NCI-H524 (cell line): Measurements from ENCODE around the gene TIMM23.
"Not testable (repeated sequence)": the region's sequence is repeated elsewhere in the genome, so short reads cannot be mapped to it uniquely, and the experiment has no call there.

Source experiments
- DNase-seq, 2 experiments: peaks; one replicate each; lab custom pipeline; 2025; lab: John Stamatoyannopoulos, UW

TIMM23 gene

DNA sequence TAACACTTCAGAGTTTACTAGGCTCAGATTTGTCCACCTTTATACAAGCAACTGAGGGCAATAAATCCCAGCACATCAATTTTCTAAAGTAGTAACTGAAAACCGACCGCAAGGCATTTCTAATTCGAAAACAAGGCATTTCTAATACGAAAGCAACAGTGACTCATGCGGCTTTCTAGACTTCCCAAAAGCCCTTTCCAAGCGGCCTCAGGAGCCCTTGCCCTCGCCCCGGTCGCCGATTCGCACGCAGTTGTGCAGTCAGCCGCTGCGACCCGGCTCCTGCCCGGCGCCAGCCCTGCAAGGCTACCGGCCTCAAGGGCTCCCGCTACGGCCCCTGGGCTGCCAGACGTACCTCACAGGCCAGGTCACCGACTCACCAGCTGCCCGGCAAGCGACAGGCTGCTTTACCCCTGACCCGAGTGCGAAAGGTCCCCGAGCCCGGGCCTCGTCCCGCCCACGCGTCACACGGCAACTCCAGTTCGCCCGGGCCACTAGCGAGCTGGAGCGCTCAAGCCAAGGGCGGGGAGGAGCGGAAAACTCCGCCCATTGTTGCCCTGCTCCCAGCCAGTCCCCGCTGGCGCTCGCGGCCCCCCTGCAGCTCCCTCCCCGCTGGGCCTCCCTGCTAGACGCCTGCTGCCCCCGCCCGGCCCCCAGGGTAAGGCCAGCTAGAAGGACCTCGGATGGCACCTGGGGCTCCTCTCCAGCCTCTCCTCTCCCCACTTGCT is 50.9 kb downstream of the TIMM23 start:
- peak; percentile 7 to 64 for DNase-seq

DNA sequence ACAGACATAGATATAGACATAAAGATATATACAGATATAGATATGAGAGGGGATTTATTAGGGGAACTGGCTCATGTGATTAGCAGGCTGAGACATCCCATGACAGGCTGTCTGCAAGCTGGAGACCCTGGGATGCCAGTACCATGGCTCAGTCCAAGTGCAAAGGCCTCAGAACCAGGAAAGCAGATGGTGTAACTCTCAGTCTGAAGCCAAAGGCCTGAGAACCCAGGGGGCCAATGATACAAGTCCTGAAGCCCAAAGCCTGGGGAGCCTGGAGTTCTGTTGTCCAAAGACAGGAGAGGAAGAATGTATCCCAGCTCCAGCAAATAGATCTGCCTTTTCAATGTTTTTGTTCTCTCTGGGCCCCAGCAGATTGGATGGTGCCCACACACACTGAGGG is 52.7 kb downstream of the TIMM23 start:
- no peak for DNase-seq

DNA sequence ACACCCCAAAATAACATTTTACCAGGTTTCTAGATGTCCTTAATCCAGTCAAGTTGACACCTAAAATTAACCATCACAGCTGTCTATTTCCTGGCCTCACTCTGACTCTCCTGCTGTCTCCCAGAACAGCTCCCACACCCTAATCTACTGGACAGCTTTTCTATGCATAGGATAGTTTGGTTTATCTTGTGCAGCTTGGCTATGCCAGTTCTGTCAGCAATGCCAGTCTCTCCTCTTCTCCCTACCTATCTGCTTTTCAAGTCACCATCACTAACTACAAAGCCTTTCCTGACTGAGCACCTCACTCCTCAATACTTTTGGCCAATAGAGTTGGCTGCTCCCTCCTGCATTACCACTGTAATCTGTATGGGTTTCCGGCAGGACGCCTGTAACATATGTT is 53.1 kb downstream of the TIMM23 start:
- peak in 1 of 2 experiments; percentile 30 for DNase-seq

DNA sequence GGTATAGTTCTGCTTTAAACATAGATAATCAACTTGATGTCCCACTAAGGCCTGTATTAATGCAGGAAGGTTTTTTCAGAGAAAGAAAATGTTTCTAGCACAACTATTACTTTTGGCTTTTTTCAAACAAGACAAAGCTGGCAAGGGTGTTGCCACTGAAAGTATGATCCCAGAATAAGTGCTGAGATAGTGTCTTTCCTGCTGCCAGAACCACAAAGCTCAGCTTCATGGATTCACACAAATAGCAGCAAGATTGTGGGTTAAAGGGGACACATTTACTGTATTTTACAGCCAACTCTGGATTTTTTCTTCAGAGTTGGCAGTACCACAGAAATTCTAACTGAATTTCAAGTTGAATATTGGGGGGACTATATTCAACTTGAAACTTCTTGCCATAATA is 53.8 kb downstream of the TIMM23 start:
- DNase-seq: no peak

DNA sequence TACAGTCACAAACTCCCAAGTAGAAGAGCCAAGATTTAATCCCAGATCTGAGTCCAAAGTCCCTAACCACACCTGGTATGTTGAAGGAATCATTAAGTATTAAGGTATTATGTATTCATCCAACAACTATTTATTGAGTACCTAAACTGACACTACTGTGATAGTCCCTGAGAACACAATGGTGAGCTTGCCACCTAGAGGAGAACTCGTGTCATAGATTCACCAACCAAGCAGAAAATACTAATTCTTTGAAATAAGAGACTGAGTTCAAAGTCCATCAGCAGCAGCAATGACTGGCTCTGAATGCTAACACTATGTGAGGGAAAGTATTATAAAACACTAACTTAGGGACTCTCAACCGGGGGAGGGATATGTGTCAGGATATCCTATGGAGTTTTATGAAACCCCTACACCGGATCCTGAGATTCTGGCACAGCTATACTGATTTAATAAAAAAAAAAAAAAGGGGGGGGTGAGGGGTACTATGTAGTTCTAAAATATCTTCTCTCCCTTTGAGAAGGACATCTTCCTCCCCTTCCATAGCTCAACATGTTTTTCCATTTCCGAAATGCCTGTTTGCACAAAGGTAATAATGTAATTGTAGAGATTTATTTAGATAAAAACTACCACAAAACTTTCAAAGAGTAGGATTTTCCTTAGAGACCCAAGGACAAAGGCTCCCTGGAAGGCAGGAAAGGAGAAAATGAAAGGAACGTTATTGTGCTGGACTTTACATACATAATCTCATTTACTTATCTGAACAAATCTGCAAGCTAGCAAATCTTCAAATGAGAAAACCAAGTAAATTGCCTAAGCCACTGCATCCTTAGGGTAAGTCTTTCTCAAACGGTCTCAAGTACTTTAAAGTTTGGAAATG is 56.5 kb downstream of the TIMM23 start:
- peak in 1 of 2 experiments; percentile 12 for DNase-seq

DNA sequence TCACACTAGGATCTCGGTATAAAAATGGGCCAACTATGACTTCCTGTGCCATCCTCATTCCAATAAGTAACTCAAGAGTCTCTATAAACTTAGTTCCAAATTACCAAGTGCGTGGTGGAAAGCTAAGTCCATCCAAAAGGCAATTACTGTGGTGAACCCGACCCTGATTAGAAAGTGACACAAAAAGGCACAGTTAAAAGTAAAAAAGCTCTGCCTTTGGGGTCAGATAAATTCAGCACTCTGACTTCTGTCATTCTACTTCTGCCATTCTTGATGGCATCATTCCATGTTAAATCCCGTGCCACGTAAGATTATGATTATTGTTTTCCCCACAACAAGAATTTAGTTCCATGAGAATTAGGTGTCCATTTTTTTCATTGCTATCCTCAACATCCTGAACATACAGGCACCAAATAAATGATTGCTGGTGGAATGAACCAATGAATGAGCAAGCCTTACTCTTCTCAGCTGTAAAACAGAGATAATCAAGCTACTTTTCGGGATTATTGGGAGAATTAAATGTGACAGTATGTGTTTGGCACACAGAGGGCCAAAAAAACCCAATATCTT is 57.3 kb downstream of the TIMM23 start:
- no peak for DNase-seq

DNA sequence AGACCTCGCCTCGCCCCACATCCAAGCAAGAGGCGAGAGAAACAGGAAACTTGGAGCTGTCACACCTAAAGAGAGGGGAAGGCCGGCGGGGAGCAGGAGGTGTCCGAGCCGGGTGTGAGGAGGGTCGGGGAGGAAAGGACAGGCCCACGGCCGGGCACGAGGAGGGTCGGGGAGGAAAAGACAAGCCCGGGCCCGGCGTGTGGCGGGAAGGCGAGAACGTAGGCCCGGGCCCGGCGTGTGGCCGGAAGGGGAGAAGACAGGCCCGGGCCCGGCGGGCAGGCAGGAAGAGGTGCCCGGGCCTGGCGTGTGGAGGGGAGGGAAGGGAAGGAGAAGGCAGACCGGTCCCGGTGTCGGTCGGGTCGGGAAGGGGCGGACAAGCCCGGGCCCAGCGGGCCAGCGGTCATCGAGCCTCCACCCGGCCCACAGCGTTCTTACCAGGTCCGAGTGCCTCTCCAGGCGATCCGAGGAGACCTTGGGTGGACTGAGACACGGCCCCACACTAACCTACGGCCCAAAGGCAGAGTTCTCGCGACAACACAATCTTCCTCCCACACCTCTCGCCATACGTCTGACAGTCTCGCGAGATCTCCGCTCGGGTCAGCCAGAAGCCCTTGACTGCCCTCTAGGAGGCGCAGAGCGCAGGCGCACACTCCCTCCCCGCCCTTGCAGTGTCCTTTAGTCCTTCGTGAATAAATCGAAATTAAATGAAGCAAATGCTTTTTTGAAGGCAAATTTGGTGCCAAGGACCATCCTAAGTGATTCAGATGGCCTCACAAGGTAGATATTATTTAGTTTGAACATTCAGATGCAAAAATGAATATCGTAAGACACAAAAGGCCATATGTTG is 58.0 kb downstream of the TIMM23 start, which contains the start of gene NCOA4:
NCOA4 (minus strand) TSS at position 533 of the 847 bp plus-strand sequence. CDS start 13,943 bp downstream, outside the sequence.
- peak; percentile 84 to 88 for DNase-seq

DNA sequence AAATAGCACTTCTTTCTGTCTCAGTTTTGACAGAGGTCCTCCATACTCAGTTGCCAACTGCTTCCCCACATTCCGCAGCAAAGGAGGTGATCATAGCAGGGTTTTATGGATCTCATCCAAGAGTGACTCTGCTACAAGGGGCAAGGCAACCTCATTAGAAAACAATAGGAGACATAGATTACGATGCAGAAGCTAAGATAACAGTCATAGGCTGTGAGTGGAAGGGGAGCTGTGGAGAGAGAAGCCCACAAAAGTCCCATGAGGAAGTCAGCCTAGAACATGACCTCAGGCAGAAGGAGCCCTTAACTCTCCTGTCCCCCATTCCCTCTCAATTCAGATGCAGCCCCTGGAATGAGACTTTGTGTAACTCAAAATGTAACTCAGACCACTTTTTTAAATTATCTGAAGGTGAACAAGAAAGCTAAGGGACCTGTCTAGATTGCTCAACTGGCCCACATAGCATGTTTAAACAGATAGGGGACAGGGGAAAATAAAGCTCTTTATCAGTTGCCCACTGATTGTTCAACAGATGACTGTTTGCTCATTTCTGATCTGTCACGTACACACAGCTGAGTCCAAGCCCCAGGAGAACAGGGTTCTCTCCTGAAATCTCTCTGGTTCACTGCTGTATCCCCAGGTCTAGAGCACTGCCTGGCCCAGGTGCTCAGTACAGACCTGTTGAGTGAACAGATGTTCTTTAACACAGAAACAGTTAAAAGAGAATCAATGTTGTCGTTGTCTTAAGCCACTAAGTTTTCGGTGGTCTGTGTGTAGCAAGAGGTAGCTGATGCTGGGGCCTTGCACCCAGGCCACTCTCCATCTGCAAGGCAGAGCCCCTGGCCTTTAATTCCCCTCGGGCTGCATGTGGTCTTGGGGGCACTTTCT is 59.6 kb downstream of the TIMM23 start:
- DNase-seq: no peak

DNA sequence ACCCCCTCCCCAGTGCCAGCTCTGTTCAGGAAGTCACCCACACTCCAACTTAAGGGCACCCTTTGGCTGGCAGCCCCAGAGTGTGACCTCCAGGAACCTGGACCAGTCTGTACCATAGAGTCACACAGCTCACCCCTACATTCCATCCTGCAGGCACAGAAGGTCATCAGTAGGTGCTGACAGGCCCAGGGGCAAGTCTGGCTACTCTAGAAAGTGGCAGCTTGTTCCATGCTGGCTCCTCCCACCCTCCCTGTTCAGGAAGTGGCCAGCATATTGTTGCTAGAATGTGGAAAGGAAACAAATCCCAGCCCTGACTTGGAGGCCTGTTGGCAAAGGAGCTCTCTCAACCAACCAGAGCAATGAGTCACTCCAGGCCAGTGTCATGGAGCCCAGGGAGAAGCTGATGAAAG is 61.3 kb downstream of the TIMM23 start:
- no peak for DNase-seq

DNA sequence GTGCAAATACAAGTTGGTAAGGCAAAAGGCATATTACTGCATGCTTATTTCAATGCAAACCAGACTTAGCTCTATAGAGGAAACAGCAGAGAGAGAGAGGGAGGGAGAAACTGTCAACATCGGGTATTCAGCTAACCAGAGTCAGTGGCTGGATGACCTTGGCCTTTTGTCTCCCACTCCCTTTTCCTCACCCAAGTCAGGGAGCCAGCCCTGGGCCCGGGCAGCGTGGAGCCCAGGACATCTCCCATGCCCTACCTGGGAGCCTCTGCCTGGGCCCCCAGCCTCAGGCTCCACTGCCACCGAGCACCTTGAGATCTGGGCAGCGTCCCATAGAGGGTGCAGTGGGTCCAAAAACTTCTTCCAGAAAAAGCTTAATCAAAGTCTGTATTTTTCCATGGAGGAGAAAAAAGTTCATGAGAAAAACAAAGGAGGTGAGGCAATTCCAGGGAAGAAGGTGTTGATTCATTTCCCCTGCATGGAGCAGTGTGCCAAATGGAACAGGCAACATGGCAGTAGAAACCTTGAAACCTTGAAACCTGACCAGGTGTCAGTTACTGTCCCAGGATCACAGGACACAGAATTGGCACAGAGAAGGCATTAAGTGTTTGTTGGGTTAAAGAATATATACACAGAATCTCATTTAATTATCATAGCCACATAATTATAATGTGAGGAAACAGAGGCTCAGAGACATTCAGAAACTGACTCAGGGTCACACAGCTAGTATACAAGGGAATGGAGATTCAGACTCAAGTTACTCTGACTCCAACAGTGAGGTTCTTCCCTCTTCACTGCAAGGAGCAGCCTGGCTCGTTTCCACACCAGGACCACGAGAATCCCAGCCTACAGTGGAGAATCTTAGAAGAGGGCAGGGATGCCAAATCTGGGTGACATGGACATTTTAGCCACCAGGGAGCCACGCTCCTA is 63.9 kb downstream of the TIMM23 start:
- no peak for DNase-seq

DNA sequence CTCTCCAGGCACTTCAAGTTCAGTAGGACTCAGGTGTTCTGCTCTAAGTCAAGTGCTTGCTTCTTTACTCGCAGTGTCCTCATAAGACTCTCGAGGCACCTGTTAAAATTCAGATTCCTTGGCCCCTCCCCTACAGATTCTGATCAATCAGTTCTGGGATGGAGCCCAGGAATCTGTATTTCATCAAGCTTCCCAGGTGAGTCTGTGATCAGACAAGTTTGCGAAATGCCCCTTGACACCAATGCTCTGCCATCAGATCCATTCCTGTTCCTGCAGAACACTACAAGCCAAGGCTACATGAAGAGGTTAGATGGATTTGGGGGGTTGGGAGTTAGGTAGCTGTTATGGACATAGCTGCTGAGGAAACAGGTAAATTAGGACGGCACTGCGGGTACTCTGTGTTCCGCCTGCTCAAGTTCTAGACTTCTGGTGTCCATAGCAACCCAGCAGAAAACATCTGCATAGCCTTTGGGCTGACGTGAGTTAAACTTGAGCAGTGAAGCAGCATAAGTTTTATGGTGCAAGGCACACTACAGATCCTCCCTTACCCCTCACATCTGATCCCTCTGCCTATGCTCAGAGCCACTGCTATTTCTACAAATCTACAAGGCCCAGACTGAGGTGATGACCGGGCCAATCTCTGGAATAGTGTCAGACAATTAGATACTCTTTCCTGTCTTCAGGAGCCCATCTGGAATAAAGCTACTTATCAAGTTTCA is 65.0 kb downstream of the TIMM23 start:
- DNase-seq: no peak

DNA sequence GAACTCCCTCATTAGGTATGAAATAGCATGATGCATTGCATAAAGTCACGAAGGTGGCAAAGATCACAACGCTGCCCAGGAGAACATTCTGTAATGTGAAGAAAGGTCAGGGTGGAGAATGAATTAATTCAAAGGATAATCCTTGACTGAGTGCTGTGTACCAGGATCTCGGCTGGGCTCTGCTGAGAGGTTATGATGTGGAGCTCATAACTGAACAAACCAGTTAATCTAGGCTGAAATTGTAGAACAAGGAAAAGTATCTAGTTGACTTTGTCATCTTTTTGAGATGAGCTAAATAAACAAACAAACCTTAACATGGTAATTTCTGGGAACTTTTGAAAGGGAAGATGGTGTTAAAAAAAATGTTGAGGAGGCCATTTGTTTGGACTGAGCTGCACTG is 67.7 kb downstream of the TIMM23 start:
- no peak for DNase-seq

DNA sequence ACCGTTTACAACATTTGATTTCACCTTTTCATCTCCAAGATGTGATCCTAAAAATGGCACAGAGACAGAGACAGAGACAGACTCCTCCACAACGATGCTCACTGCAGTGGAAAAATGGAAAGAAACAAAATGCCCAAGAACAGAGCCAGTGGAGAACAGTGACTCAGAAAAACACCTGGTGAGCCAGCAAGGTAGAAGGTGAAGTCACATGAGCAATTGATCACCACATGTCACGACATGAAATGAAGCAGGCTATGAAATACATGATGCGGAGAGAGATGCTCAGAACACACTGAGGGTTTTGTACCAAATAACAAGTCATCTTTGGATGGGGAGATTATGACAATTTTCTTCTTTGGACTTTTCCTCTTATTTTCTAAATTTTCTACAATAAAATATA is 70.2 kb downstream of the TIMM23 start:
- DNase-seq: no peak

DNA sequence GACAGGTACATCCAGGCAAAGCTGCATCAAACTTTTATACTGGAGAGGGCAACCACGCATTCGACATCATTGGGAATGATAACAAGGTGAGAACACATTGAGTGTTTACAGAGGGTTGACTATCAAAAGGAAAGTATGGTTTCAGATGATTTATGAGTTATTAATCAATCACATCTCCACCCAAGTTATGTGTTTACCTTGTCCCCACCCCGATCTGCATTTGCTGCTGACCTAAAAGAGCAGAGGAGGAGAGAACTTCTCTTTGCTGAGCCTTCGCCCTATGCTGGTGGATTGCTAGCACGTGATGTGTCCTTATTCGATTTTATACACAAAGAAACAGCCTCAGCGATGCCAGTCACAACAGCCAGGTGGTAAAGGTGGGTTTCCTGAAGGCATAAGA is 74.0 kb downstream of the TIMM23 start, which contains the start of gene MSMB:
MSMB (minus strand) TSS at position 9 of the 400 bp plus-strand sequence. CDS start 32 bp downstream, outside the sequence.
- no peak for DNase-seq

DNA sequence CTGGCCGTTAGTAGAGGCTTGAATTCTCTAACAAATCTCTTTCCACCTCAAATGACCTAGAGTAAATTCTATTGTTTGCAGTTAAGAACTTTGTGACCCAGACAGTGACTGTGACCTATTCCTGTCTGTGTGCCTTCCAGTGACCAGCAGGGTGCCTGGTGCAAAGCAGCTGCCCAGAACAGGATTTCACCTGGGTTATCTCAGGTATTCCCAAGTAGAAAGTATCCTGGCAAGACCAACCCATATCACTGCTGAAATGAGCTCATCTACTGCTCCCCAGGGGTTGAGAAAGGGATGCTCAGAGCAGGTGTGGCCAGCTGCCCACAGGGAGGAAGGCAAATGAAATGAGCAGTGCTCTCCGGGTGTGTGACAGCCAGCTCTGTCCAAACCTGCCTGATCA is 75.9 kb downstream of the TIMM23 start:
- no peak for DNase-seq

DNA sequence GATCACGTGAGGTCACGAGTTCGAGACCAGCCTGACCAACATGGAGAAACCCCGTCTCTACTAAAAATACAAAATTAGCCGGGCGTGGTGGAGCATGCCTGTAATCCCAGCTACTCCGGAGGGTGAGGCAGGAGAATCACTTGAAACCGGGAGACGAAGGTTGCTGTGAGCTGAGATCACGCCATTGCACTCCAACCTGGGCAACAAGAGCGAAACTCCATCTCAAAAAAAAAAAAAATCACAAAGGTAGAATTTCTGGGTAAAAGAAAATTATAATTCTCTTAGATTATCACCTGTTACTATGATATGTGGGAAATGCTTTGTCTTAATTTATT is 77.2 kb downstream of the TIMM23 start:
- DNase-seq: not testable (repeated sequence)

DNA sequence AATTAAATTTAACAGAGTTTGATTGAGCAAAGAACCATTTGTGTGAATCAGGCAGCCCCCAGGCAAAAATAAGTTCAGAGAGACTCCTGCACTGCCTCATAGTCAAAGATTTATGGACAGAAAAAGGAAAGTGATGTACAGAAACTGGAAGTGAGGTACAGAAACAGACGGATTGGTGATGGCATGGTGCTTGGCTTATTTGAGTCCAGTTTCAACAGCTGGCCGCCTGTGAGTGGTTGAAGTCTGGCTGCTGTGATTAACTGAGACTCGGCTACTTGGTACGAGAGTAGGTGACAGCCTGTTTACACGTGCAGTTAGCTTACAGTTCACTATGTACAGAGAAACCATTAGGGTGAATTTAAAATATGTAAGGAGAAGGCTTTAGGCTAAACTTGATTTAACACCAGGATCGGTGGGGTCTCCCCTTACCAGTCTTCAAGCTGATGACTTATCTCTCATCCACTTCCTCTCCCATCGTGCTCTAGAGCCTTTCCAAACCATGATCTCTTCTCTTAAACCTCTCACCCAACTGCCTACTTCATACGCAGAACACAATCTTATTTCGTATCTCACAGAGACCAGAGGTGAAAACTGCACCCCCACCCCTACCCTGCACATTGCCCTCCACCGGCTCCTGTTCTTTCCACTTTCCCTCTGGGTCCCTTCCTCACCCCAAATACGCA is 78.8 kb downstream of the TIMM23 start:
- DNase-seq: peak; percentile 34 to 63

DNA sequence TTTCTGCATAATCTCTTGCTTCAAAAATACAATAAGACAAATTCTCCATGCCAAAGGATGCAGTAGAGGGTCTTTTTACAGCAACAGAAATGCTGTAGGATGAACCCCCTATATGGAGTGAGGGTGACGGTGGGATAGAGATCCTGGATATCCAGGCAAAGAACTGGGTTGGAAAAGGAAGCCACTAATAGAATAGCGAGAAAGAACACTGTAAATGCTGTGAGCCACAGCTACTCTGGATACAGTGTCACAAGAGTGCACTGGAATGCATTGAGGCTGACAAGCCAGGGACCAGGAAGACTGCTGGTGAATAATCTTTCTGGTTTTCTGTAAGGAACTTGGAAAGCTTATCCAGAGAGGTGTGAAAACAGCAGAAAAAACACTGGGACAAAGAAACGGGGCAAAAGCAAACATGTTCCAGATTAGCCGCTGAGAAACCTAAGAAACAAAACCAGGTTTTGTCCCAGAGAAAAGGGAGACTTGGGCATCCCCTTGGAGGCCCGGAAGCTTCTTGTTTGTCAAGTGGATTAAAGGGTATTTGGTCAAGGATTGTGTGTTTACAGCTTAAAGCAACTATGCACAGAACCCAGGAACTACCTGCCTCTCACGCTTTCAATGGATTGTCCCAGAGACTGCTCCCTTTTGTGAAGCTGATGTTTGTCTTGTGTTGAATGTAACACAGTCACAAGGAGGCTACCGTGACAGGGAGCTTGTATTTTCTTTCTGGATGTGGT is 79.9 kb downstream of the TIMM23 start:
- DNase-seq: no peak
